Activated CD8-positive, alpha-beta T cell treated with anti-CD3 and anti-CD28 coated beads, Interleukin-2, amount 10 ng/mL, durations not matched to agents 7 days and 5 days (primary cell): ENCODE data around the gene TRIM61. TPM values are rescaled to one million over a fixed set of nuclear protein-coding genes. Genes with fewer than 3 reads are reported as not detected.
"Not testable (repeated sequence)": the region's sequence is repeated elsewhere in the genome, so short reads cannot be mapped to it uniquely, and the experiment has no call there.

Experiments
- ATAC-seq: fragments of 150-1000 bp; cut with Tn5 transposase; one replicate; pipeline ENCODE4 v1.10.0; 2021; ENCODE audit warnings: moderate library complexity
- CTCF ChIA-PET: fragments of 350-600 bp; sonication (Branson Sonifier 250); formaldehyde crosslinking; loops from one replicate; lab custom pipeline; 2021; ENCODE audit warnings: antibody characterized with exemption; lab: Charles Lee
- POLR2A ChIA-PET: fragments of 350-600 bp; sonication (Branson Sonifier 250); formaldehyde crosslinking; loops from one replicate; lab custom pipeline; 2021; ENCODE audit warnings: antibody characterized with exemption; lab: Charles Lee
- DNase-seq: peaks from one replicate; pipeline ENCODE4 v3.0.0-alpha.2; 2020
- H3K27ac Mint-ChIP-seq: one replicate; pipeline ENCODE4 v1.8.0; 2021; ENCODE audit warnings: mild to moderate bottlenecking, mixed read lengths
- H3K27me3 Mint-ChIP-seq: one replicate; pipeline ENCODE4 v1.8.0; 2021; ENCODE audit warnings: low read depth, mixed read lengths
- H3K36me3 Mint-ChIP-seq: one replicate; pipeline ENCODE4 v1.8.0; 2021; ENCODE audit warnings: low read depth, mixed read lengths
- H3K4me1 Mint-ChIP-seq: one replicate; pipeline ENCODE4 v1.8.0; 2021; ENCODE audit warnings: low read depth, mixed read lengths
- H3K4me3 Mint-ChIP-seq: one replicate; pipeline ENCODE4 v1.8.0; 2021; ENCODE audit warnings: mild to moderate bottlenecking, mixed read lengths
- H3K9me3 Mint-ChIP-seq: one replicate; pipeline ENCODE4 v1.8.0; 2022; ENCODE audit warnings: mixed read lengths; ENCODE audit not compliant: insufficient read depth
- total RNA-seq, 2 experiments: library from RNA; stranded (reverse); gene quantifications; one replicate each; pipeline ENCODE4 v1.2.3, GENCODE V29; 2021

TRIM61 gene
- total RNA-seq, 2 experiments from 2014 or later: 1.0 to 1.8 TPM

DNA sequence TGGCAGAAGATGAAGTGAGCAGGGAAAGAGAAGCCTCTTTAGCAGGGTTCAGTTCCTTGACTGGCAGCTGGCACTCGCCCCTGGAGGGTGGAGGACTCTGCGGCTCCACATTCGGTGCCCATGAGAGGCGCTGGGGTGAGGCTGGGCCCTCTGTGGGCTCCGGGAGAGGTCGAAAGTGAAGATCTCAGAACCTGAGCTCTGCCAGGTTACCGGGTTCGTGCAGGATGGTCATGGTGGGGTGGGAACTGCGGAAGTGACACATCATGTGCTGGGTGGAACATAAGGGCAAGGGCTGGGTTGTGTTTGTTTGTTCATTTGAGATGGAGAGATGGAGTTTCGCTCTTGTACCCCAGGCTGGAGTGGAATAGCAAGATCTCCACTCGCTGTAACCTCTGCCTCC lies 44.2 kb downstream of the TRIM61 start:
- Mint-ChIP-seq H3K9me3 (no peaks in the 10 kb centered on the region), H3K27me3 (no peaks in the 10 kb centered on the region), H3K36me3 (no peaks in the 10 kb centered on the region), H3K4me3 (no peak overlapping the region), H3K4me1 (no peaks in the 10 kb centered on the region), H3K27ac (no peak overlapping the region)
- ChIA-PET POLR2A (no interaction called here), CTCF (no interaction called here)
- DNase-seq: no peak
- ATAC-seq: no peak

- Mint-ChIP-seq H3K9me3 (no peaks in the 10 kb centered on the region), H3K36me3 (no peaks in the 10 kb centered on the region), H3K4me1 (no peaks in the 10 kb centered on the region), H3K27me3 (no peaks in the 10 kb centered on the region), H3K27ac (no peak overlapping the region), H3K4me3 (no peak overlapping the region)
- ATAC-seq (no peak), DNase-seq (no peak)
- POLR2A ChIA-PET: no interaction called here
- CTCF ChIA-PET: no interaction called here
Observed at GRCh38 chr4:164931551-164932324, 45.7 kb downstream of the TRIM61 start.

DNA sequence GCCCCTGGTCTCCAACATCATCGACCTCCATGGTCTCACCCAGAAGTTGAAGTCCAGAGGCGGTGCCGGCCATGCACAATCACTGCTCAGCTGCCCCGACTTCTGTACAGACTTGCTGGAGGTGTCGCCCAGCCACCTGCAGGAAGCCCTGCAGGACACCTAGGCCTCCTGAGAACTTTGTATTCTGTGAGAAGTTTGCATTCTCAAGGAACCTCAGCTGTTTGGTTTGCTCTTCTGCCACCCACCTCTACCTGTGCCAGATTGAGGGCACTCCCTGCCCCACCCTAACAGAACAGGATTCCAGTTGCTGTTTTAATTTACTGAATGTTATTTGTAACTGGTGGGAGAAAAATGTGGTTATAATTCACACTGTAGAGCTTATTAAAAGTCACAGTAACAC lies 46.8 kb downstream of the TRIM61 start:
- POLR2A ChIA-PET: no interaction called here
- Mint-ChIP-seq H3K36me3 (no peaks in the 10 kb centered on the region), H3K4me3 (no peak overlapping the region), H3K4me1 (no peaks in the 10 kb centered on the region), H3K9me3 (no peaks in the 10 kb centered on the region), H3K27me3 (no peaks in the 10 kb centered on the region), H3K27ac (no peak overlapping the region)
- CTCF ChIA-PET: no interaction called here
- no peak for DNase-seq
- ATAC-seq: no peak

DNA sequence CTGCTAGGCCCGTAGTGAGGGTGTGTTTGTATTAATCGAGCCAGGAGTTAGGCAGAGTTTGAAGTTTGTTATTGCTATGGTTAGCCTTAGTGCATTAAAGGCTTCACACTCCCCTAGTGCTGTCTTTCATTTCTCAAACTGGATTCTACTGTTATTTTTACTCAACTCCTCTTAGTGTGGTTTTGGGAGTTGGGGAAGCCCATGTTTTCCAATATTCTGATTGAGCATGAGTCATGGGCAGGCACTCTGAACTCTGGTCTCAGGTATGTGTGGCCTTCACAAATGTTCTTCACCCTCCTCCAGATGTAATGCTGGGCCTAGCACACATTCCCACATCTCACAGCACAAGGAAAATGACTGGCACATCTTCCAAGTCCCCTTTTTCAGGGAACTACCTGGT lies 50.4 kb downstream of the TRIM61 start:
- H3K36me3 Mint-ChIP-seq, H3K27me3 Mint-ChIP-seq, H3K4me3 Mint-ChIP-seq, DNase-seq, ATAC-seq, H3K4me1 Mint-ChIP-seq, H3K27ac Mint-ChIP-seq, POLR2A ChIA-PET, H3K9me3 Mint-ChIP-seq: not testable (repeated sequence)
- CTCF ChIA-PET: interaction anchor here (0.6 kb wide), 1 partner anchor 414 kb away, joined by 3 read pairs; no protein-coding TSS in a partner anchor

DNA sequence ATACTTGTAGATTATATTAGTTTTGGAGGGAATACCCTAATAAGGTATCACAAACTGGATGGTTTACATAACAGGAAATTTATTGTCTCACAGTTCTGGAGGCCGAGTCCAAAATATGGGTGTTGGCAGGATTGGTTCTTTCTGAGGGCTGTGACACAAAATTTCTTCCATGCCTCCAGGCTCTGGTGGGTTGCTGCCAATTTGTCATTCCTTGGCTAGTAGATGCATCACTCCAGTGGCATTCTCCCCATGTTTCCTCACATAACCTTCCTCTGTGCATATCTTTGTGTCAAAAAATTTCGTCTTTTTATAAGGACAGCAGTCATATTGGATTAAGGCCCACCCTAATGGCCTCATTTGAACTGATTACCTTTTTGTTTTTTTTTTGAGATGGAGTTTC lies 51.2 kb downstream of the TRIM61 start:
- H3K4me1 Mint-ChIP-seq: no peaks in the 10 kb centered on the region
- POLR2A ChIA-PET: no interaction called here
- no peaks in the 10 kb centered on the region for H3K27me3 Mint-ChIP-seq
- no peak overlapping the region for H3K27ac Mint-ChIP-seq
- CTCF ChIA-PET: no interaction called here
- ATAC-seq: no peak
- H3K9me3 Mint-ChIP-seq: no peaks in the 10 kb centered on the region
- no peaks in the 10 kb centered on the region for H3K36me3 Mint-ChIP-seq
- H3K4me3 Mint-ChIP-seq: no peak overlapping the region
- DNase-seq: no peak

- H3K36me3 Mint-ChIP-seq: no peaks in the 10 kb centered on the region
- ATAC-seq: no peak
- H3K9me3 Mint-ChIP-seq: no peaks in the 10 kb centered on the region
- DNase-seq: no peak
- ChIA-PET POLR2A (no interaction called here), CTCF (no interaction called here)
- H3K4me3 Mint-ChIP-seq: no peak overlapping the region
- no peaks in the 10 kb centered on the region for H3K27me3 Mint-ChIP-seq
- no peaks in the 10 kb centered on the region for H3K4me1 Mint-ChIP-seq
- no peak overlapping the region for H3K27ac Mint-ChIP-seq
Observed at GRCh38 chr4:164924670-164925238, 52.7 kb downstream of the TRIM61 start.

GRCh38 chr4:164918956-164919355 lies 58.5 kb downstream of the TRIM61 start:
- Mint-ChIP-seq H3K9me3 (no peaks in the 10 kb centered on the region), H3K4me3 (no peak overlapping the region), H3K27me3 (no peaks in the 10 kb centered on the region), H3K4me1 (no peaks in the 10 kb centered on the region), H3K36me3 (no peaks in the 10 kb centered on the region), H3K27ac (no peak overlapping the region)
- no peak for DNase-seq
- POLR2A ChIA-PET: no interaction called here
- no peak for ATAC-seq
- CTCF ChIA-PET: no interaction called here

Other genes starting within 250 kb of the TRIM61 start
- gene SMIM31, start 223.5 kb downstream of the TRIM61 start, total RNA-seq: not detected
- gene APELA, start 100.5 kb downstream of the TRIM61 start, total RNA-seq: not detected
- not detected for gene TRIM60, start 54.3 kb upstream of the TRIM61 start, total RNA-seq
- gene TRIM75, start 76.2 kb upstream of the TRIM61 start, total RNA-seq: not detected
- gene TMEM192, start 135.2 kb upstream of the TRIM61 start, total RNA-seq: 1 to 10 TPM; 6.7 to 8.4 TPM
- 10 to 100 TPM; 32.9 to 36.4 TPM for gene KLHL2, start 229.9 kb upstream of the TRIM61 start, total RNA-seq